ENCODE data around the gene OR8G1.

DNA sequence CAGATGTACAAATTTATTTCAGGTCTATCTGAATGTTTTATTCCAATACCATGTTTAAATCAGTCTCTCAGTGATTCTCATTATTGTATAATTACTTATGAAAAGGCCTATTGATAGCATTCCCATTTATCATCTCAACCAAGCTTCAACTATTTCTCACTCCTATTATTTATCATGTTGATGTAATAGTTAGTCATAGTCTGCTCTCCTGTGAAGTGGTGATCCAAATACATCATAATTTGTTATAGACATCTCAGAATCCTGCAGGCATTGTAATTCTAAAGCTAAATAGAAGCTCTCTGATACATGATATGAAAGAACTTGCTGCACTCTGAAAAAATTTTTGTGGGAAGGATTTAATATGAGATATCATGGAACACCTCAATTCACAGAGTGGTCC lies 21.8 kb upstream of the OR8G1 start:
- TF ChIP-seq EZH2 (IDR thresholded peaks at IDR 0.05; ENCODE audit: low read length), result no peak
- TF ChIP-seq, protein P1, sequence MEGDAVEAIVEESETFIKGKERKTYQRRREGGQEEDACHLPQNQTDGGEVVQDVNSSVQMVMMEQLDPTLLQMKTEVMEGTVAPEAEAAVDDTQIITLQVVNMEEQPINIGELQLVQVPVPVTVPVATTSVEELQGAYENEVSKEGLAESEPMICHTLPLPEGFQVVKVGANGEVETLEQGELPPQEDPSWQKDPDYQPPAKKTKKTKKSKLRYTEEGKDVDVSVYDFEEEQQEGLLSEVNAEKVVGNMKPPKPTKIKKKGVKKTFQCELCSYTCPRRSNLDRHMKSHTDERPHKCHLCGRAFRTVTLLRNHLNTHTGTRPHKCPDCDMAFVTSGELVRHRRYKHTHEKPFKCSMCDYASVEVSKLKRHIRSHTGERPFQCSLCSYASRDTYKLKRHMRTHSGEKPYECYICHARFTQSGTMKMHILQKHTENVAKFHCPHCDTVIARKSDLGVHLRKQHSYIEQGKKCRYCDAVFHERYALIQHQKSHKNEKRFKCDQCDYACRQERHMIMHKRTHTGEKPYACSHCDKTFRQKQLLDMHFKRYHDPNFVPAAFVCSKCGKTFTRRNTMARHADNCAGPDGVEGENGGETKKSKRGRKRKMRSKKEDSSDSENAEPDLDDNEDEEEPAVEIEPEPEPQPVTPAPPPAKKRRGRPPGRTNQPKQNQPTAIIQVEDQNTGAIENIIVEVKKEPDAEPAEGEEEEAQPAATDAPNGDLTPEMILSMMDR (optimal IDR thresholded peaks at IDR 0.05 in 1 of 3, IDR thresholded peaks at IDR 0.05 in 1 of 3, conservative IDR thresholded peaks at IDR 0.05 in 1 of 3; ENCODE audit: extremely low read depth in 1 of 3, insufficient read depth in 2 of 3, low read length in 3 of 3), result no peak

Measured in keratinocyte (primary cell).